ENCODE results near the gene ELAVL1.

GRCh38 chr19:7997809-7998480, 7.5 kb downstream of the ELAVL1 start:
- no peak for TF ChIP-seq CTCF (IDR thresholded peaks at IDR 0.05)
- TF ChIP-seq EZH2 (IDR thresholded peaks at IDR 0.05; ENCODE audit: borderline replicate concordance, insufficient read depth, low read depth, low read length, poor library complexity, severe bottlenecking) = no peak

All from B cell (primary cell).